ENCODE results near the gene NPFFR1.

- TF ChIP-seq CTCF (IDR thresholded peaks at IDR 0.05) (no peak), POLR2A (IDR thresholded peaks at IDR 0.05) (no peak)
Observed at GRCh38 chr10:70269741-70270140, 14.1 kb downstream of the NPFFR1 start.
